ENCODE measurements around the gene ALDH1B1.

DNA sequence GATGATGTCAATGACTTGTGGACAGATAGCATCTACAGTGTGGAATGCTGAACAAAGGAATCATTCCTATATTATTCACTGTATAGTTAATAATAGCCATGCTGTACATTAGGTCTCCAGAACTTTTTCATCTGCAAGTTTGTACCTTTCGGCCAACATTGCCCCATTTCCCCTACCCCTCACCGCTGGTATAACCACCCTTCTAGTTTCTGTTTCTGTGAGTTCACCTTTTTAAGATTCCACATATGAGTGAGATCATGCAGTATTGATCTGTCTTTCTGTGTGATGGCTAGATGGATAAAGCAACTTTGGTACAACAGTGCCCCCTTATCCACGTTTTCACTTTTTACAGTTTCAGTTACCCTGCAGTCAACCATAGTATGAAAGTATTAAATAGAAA, 18.8 kb upstream of the ALDH1B1 start:
- TF ChIP-seq POLR2A (IDR thresholded peaks at IDR 0.05) = no peak
- TF ChIP-seq, protein P1, sequence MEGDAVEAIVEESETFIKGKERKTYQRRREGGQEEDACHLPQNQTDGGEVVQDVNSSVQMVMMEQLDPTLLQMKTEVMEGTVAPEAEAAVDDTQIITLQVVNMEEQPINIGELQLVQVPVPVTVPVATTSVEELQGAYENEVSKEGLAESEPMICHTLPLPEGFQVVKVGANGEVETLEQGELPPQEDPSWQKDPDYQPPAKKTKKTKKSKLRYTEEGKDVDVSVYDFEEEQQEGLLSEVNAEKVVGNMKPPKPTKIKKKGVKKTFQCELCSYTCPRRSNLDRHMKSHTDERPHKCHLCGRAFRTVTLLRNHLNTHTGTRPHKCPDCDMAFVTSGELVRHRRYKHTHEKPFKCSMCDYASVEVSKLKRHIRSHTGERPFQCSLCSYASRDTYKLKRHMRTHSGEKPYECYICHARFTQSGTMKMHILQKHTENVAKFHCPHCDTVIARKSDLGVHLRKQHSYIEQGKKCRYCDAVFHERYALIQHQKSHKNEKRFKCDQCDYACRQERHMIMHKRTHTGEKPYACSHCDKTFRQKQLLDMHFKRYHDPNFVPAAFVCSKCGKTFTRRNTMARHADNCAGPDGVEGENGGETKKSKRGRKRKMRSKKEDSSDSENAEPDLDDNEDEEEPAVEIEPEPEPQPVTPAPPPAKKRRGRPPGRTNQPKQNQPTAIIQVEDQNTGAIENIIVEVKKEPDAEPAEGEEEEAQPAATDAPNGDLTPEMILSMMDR (IDR thresholded peaks at IDR 0.05) = no peak
- no peak for TF ChIP-seq EP300 (IDR thresholded peaks at IDR 0.05)

Data from tibial nerve (tissue), 4 donors.